ENCODE measurements around the gene BASP1. TPM values are rescaled to one million over a fixed set of nuclear protein-coding genes. Genes with fewer than 3 reads are reported as not detected.
"Not testable (repeated sequence)": the region's sequence is repeated elsewhere in the genome, so short reads cannot be mapped to it uniquely, and the experiment has no call there.

Gene BASP1
- total RNA-seq, 6 donors from 2014 or later = 19.8 to 78.7 (median 32.9) TPM

- no peaks in the 10 kb centered on the region for H3K36me3 ChIP-seq
- WGBS, 2 donors = 2 to 3% methylated on average over 4 of the region's 4 CpGs
- DNase-seq = no peak
- TF ChIP-seq CTCF (IDR thresholded peaks at IDR 0.05) (peak; percentile 63 to 84 (median 72)), POLR2A (IDR thresholded peaks at IDR 0.05) (no peak), POLR2AphosphoS5 (IDR thresholded peaks at IDR 0.05) (peak in 1 of 2 donors; percentile 51), EP300 (IDR thresholded peaks at IDR 0.05) (no peak)
- ATAC-seq (ENCODE audit: low FRiP score in 2 of 2) = peak; percentile 61 to 76
- peaks cover 6 to 20% (median 19%) of the 10 kb centered on the region in 4 donors for H3K4me1 ChIP-seq
- no peaks in the 10 kb centered on the region for H3K9me3 ChIP-seq
- H3K27ac ChIP-seq = peak overlapping the region in 2 of 4 donors; percentile 25 to 42
- no peak overlapping the region for H3K4me3 ChIP-seq
- no peaks in the 10 kb centered on the region for H3K27me3 ChIP-seq
Measured at GRCh38 chr5:17190242-17190778, 27.1 kb upstream of the BASP1 start.

GRCh38 chr5:17190799-17191391 lies 26.5 kb upstream of the BASP1 start:
- Histone ChIP-seq H3K4me1 (peaks cover 6 to 19% (median 19%) of the 10 kb centered on the region in 4 donors), H3K36me3 (no peaks in the 10 kb centered on the region), H3K27me3 (no peaks in the 10 kb centered on the region), H3K27ac (peak overlapping the region in 2 of 4 donors; percentile 8 to 25), H3K9me3 (no peaks in the 10 kb centered on the region), H3K4me3 (no peak overlapping the region)
- TF ChIP-seq POLR2A (IDR thresholded peaks at IDR 0.05) = no peak
- TF ChIP-seq CTCF (IDR thresholded peaks at IDR 0.05) = peak in 1 of 6 experiments; percentile 9
- ATAC-seq (ENCODE audit: low FRiP score in 2 of 2) (no peak), DNase-seq (no peak)
- 73 to 74% methylated on average over 7 of the region's 7 CpGs for WGBS, 2 donors

DNA sequence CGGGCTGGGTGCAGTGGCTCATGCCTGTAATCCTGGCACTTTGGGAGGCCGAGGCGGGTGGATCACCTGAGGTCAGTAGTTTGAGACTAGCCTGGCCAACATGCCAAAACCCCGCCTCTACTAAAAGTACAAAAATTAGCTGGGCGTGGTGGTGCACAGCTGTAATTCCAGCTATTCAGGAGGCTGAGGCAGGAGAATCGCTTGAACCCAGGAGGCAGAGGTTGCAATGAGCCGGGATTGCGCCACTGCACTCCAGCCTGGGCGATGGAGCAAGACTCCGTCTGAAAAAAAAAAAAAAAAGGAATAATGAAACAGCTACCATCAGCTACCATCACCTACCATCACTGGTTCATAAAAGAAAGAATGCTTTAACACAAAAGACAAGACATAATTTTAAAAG lies 25.9 kb upstream of the BASP1 start:
- 77 to 86% methylated on average over 10 of the region's 10 CpGs for WGBS, 2 donors
- H3K27me3 ChIP-seq; ATAC-seq (ENCODE audit: low FRiP score in 2 of 2); H3K4me3 ChIP-seq; H3K9me3 ChIP-seq; H3K27ac ChIP-seq; H3K36me3 ChIP-seq; DNase-seq: not testable (repeated sequence)
- H3K4me1 ChIP-seq = peaks cover 6 to 19% (median 16%) of the 10 kb centered on the region in 4 donors

GRCh38 chr5:17192191-17192590 lies 25.2 kb upstream of the BASP1 start:
- no peak for TF ChIP-seq CTCF (IDR thresholded peaks at IDR 0.05)
- TF ChIP-seq POLR2A (IDR thresholded peaks at IDR 0.05) = no peak
- no peak for TF ChIP-seq POLR2AphosphoS5 (IDR thresholded peaks at IDR 0.05)
- no peak for TF ChIP-seq EP300 (IDR thresholded peaks at IDR 0.05)
- peaks cover 6 to 19% (median 16%) of the 10 kb centered on the region in 4 donors for H3K4me1 ChIP-seq
- no peak for DNase-seq
- no peak overlapping the region for H3K4me3 ChIP-seq
- no peaks in the 10 kb centered on the region for H3K9me3 ChIP-seq
- H3K36me3 ChIP-seq = no peaks in the 10 kb centered on the region
- WGBS, 2 donors = 52 to 65% methylated on average over 5 of the region's 5 CpGs
- H3K27ac ChIP-seq = no peak overlapping the region
- no peaks in the 10 kb centered on the region for H3K27me3 ChIP-seq
- ATAC-seq (ENCODE audit: low FRiP score in 2 of 2) = no peak

GRCh38 chr5:17196024-17196423 lies 21.4 kb upstream of the BASP1 start:
- no peak overlapping the region for H3K27ac ChIP-seq
- TF ChIP-seq EP300 (IDR thresholded peaks at IDR 0.05) (no peak), POLR2AphosphoS5 (IDR thresholded peaks at IDR 0.05) (no peak), CTCF (IDR thresholded peaks at IDR 0.05) (no peak), POLR2A (IDR thresholded peaks at IDR 0.05) (no peak)
- ATAC-seq (ENCODE audit: low FRiP score in 2 of 2) = no peak
- H3K4me1 ChIP-seq = peaks cover 0 to 2% (median under 1%) of the 10 kb centered on the region in 4 donors
- H3K9me3 ChIP-seq = no peaks in the 10 kb centered on the region
- no peaks in the 10 kb centered on the region for H3K36me3 ChIP-seq
- WGBS, 2 donors = 90 to 95% methylated on average over 5 of the region's 5 CpGs
- no peak overlapping the region for H3K4me3 ChIP-seq
- H3K27me3 ChIP-seq = no peaks in the 10 kb centered on the region
- DNase-seq = no peak
